PC-3 (cell line): ENCODE results near the gene RNU1-2. TPM values are rescaled to one million over a fixed set of nuclear protein-coding genes. Genes with fewer than 3 reads are reported as not detected.
"Not testable (repeated sequence)": the region's sequence is repeated elsewhere in the genome, so short reads cannot be mapped to it uniquely, and the experiment has no call there.

ENCODE experiments used
- ATAC-seq: fragments of 200-7000 bp; cut with Tn5 transposase; 2 replicates; pipeline ENCODE4 v1.9.1; 2020; ENCODE audit warnings: mild to moderate bottlenecking, moderate library complexity
- BruUV-seq: library from RNA; stranded (reverse); fragments of 400-500 nt; replicated peaks from 2 replicates; lab custom pipeline; 2021; lab: Mats Ljungman, UMichigan
- CTCF ChIA-PET: fragments of 300-600 bp; sonication (Branson Sonifier 250); formaldehyde crosslinking; loops from one replicate; lab custom pipeline; 2022; ENCODE audit warnings: antibody characterized with exemption; lab: Charles Lee
- POLR2A ChIA-PET: fragments of 300-600 bp; sonication (Branson Sonifier 250); formaldehyde crosslinking; loops from one replicate; lab custom pipeline; 2022; ENCODE audit warnings: antibody characterized with exemption; ENCODE audit not compliant: unreplicated experiment; lab: Charles Lee
- DNase-seq: peaks from one replicate; pipeline ENCODE4 v3.0.0-alpha.2; 2015
- H2AFZ ChIP-seq: fragments of 300-600 bp; sonication (generic); 2 replicates; pipeline ENCODE4 v1.6.0; 2016; ENCODE audit warnings: antibody characterized with exemption, low read length
- H3F3A ChIP-seq: fragments of 300-600 bp; sonication (generic); one replicate; pipeline ENCODE4 v1.6.0; 2017; ENCODE audit warnings: antibody characterized with exemption, low read length, control low read depth, mild to moderate bottlenecking; ENCODE audit not compliant: unreplicated experiment
- H3K27ac ChIP-seq: fragments of 300-600 bp; sonication (generic); 2 replicates; pipeline ENCODE4 v1.5.1; 2016; ENCODE audit warnings: mild to moderate bottlenecking, low read length
- H3K27me3 ChIP-seq: fragments of 300-600 bp; sonication (generic); 2 replicates; pipeline ENCODE4 v1.6.1; 2016; ENCODE audit warnings: low read length, mixed read lengths
- H3K36me3 ChIP-seq: fragments of 300-600 bp; sonication (generic); 2 replicates; pipeline ENCODE4 v1.6.1; 2016; ENCODE audit warnings: low read depth, mixed run types, low read length, mixed read lengths
- H3K4me1 ChIP-seq: fragments of 300-600 bp; sonication (generic); 2 replicates; pipeline ENCODE4 v1.5.1; 2016; ENCODE audit warnings: low read length; ENCODE audit not compliant: insufficient read depth
- H3K4me2 ChIP-seq: fragments of 300-600 bp; sonication (generic); 2 replicates; pipeline ENCODE4 v1.6.0; 2016; ENCODE audit warnings: low read length
- H3K4me3 ChIP-seq: fragments of 300-600 bp; sonication (generic); 2 replicates; pipeline ENCODE4 v1.5.1; 2016; ENCODE audit warnings: mild to moderate bottlenecking, low read length, mixed read lengths
- H3K79me2 ChIP-seq: fragments of 300-600 bp; sonication (generic); 2 replicates; pipeline ENCODE4 v1.6.1; 2017; ENCODE audit warnings: low read length, mixed read lengths
- H3K9ac ChIP-seq: fragments of 300-600 bp; sonication (generic); 2 replicates; pipeline ENCODE4 v1.6.0; 2016; ENCODE audit warnings: mild to moderate bottlenecking, low read length
- H3K9me2 ChIP-seq: fragments of 300-600 bp; sonication (generic); replicated peaks from 2 replicates; pipeline ENCODE4 v1.6.1; 2016; ENCODE audit warnings: mixed run types, low read length, mixed read lengths
- H3K9me3 ChIP-seq: fragments of 300-600 bp; sonication (generic); 2 replicates; pipeline ENCODE4 v1.6.1; 2016; ENCODE audit warnings: low read length, mixed read lengths
- H4K20me1 ChIP-seq: fragments of 300-600 bp; sonication (generic); 2 replicates; pipeline ENCODE4 v1.6.1; 2016; ENCODE audit warnings: low read length, mixed read lengths
- EZH2 ChIP-seq: fragments of 300-600 bp; sonication (generic); IDR thresholded peaks from one replicate; pipeline ENCODE4 v1.6.1; 2017; ENCODE audit warnings: antibody characterized with exemption, mild to moderate bottlenecking, low read length; ENCODE audit not compliant: unreplicated experiment
- EZH2phosphoT487 ChIP-seq: fragments of 300-600 bp; sonication (generic); IDR thresholded peaks from 2 replicates; pipeline ENCODE4 v1.6.1; 2018; ENCODE audit warnings: mild to moderate bottlenecking, antibody characterized with exemption, low read length, borderline replicate concordance
- intact Hi-C: fragments of 100-400 bp; cut with micrococcal nuclease; formaldehyde crosslinking; loops from 2 replicates; pipeline ENCODE4 v1.9.0; 2023
- total RNA-seq: library from RNA; depleted of rRNA; stranded (reverse); fragments of >200 nt; gene quantifications from 2 replicates; pipeline ENCODE4 v1.2.3, GENCODE V29; 2014
- TF ChIP-seq, protein P1 (sequence below): fragments of 300-600 bp; sonication (generic); conservative IDR thresholded peaks from 2 replicates; pipeline ENCODE4 v1.5.1; 2017; ENCODE audit warnings: antibody characterized with exemption, low read depth, mild to moderate bottlenecking, low read length

Gene RNU1-2
- total RNA-seq, 1 experiment from 2014 or later = under 0.01 TPM

DNA sequence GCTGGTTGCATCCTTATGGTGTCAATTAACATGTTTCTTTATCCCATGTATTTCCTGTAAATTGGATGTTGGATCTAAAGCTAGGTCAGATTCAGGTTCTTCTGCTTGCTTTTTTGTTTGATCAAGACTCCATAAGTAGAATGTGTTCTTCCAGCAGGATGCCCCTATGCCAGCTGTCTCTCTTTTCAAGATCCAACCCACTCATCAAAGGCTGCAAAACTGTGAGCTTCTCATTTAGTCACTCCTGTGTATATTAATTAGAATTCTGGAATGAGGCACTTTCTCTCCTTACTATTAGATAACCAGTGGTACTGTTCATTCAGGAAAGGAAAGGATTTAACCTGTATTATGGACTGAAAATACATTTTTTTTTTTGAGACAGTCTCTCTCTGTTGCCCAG is 38.2 kb downstream of the RNU1-2 start:
- H2AFZ ChIP-seq, H3K4me1 ChIP-seq, H3K79me2 ChIP-seq, H3K4me2 ChIP-seq, H3K9me2 ChIP-seq, BruUV-seq, POLR2A ChIA-PET, H3K27ac ChIP-seq, CTCF ChIA-PET, H3K9ac ChIP-seq, DNase-seq, H3F3A ChIP-seq, H3K27me3 ChIP-seq, ATAC-seq, H3K9me3 ChIP-seq, H3K4me3 ChIP-seq, H4K20me1 ChIP-seq, intact Hi-C loops, H3K36me3 ChIP-seq: not testable (repeated sequence)

DNA sequence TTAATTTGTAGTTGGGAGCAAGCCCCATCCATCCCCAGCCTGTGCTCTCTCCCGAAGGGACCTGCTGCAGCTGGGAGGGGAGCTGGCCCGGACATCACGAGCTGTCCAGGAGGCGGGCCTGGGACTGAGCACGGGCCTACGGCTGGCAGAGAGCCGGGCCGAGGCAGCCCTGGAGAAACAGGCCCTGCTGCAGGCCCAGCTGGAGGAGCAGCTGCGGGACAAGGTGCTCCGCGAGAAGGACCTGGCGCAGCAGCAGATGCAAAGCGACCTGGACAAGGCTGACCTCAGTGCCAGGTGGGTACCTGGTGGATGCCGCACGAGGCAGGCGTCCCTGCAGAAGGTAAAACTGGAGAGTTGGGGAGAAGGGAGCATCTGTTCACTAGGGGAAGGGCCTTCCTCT is 40.8 kb downstream of the RNU1-2 start:
- CTCF ChIA-PET, H2AFZ ChIP-seq, POLR2A ChIA-PET, BruUV-seq, H3K4me2 ChIP-seq, H3K9me2 ChIP-seq, H3K27me3 ChIP-seq, intact Hi-C loops, H3K27ac ChIP-seq, H3K4me3 ChIP-seq, ATAC-seq, DNase-seq, H3K9me3 ChIP-seq, H3K36me3 ChIP-seq, H4K20me1 ChIP-seq, H3K9ac ChIP-seq, H3K79me2 ChIP-seq, H3F3A ChIP-seq, H3K4me1 ChIP-seq: not testable (repeated sequence)

DNA sequence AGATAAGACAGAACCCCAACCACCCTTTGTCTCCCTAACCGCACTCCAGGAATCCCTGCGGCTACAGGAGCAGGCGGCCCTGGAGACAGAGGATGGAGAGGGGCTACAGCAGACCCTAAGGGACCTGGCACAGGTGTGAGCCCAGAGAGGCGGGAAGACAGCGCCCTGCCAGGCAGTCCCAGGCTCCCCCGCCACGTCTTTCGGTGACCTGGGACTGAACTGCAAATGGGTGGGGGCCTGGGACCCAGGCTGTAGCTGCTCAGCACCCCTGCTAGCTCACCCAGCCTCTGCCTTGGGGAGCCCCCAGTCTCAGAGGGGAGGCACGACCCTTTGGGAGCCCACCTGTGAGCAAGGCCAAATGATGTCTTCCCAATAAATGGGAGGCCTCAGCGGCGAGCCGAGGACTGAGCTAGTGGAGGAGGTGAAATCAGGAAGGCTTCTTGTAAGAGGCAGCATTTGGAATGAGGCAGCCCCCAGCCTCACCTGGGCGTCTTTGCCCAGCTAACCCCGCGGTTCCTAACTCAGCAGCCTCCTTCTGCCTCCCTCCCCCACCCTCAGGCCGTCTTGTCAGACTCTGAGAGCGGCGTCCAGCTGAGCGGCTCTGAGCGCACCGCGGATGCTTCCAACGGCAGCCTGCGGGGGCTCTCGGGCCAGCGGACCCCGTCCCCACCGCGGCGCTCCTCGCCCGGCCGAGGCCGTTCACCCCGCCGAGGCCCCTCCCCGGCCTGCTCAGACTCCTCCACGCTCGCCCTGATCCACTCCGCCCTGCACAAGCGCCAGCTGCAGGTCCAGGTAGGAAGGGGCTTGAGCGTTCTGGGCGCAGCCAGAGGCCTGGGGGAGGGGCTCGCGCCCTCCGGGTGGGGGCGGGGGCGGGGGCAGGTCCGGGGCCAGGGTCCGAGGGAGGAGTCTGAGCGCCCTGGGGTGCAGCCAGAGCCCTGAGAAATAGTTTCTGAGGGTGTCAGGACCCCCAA is 42.9 kb downstream of the RNU1-2 start:
- no peak for ATAC-seq
- no peaks in the 10 kb centered on the region for H3K4me1 ChIP-seq
- CTCF ChIA-PET = no interaction called here

DNA sequence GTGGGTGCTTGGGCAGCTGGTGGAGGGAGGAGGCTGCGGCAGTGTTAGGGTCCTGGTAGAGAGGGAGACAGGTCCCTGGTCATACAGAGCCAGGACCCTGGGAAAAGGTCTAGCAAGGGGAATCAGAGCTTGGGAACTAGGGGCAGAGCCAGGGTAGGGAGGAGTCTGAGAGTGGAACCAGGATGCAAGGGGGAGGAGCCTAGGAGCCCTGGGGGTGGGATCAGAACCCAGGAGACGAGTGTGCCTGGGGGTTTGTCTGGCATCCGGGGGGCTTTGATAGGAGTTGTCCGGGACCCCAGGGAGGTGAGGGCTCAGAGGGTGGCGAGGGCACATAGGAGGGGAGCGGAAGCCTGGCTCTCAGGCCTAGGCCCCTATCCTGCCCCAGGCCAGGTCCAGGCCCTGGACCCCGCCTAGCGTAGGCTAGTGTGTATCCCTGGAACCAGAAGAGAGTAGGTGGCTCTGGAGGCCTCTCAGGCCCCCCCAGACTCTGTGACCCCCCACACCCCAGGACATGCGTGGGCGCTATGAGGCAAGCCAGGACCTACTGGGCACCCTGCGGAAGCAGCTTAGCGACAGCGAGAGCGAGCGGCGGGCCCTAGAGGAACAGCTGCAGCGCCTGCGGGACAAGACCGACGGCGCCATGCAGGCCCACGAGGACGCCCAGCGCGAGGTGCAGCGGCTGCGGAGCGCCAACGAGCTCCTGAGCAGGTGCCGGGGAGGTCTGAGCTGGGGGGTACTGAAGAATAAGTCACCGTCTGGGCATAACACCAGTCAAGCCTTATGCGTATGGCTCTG is 43.8 kb downstream of the RNU1-2 start:
- H3K27me3 ChIP-seq, POLR2A ChIA-PET, BruUV-seq, H3F3A ChIP-seq, H3K4me2 ChIP-seq, H2AFZ ChIP-seq, H4K20me1 ChIP-seq, H3K36me3 ChIP-seq, H3K27ac ChIP-seq, H3K9me3 ChIP-seq, H3K4me3 ChIP-seq, H3K9me2 ChIP-seq, ATAC-seq, DNase-seq, intact Hi-C loops, H3K9ac ChIP-seq, H3K79me2 ChIP-seq, H3K4me1 ChIP-seq, CTCF ChIA-PET: not testable (repeated sequence)

More for the DNA sequence above, 42.9 kb downstream of the RNU1-2 start:
- no peaks in the 10 kb centered on the region for H3K9me3 ChIP-seq
- no peak overlapping the region for H2AFZ ChIP-seq
- no peaks in the 10 kb centered on the region for H3K36me3 ChIP-seq
- no peak overlapping the region for H3K27ac ChIP-seq
- no peak overlapping the region for H3K4me2 ChIP-seq
- no peaks in the 10 kb centered on the region for H3F3A ChIP-seq
- no peak overlapping the region for H3K4me3 ChIP-seq
- intact Hi-C loops = no loop called here
- no peak overlapping the region for H3K9ac ChIP-seq
- POLR2A ChIA-PET = no interaction called here
- no peak for DNase-seq
- TF ChIP-seq EZH2 (no peak), EZH2phosphoT487 (no peak)
- TF ChIP-seq, protein P1, sequence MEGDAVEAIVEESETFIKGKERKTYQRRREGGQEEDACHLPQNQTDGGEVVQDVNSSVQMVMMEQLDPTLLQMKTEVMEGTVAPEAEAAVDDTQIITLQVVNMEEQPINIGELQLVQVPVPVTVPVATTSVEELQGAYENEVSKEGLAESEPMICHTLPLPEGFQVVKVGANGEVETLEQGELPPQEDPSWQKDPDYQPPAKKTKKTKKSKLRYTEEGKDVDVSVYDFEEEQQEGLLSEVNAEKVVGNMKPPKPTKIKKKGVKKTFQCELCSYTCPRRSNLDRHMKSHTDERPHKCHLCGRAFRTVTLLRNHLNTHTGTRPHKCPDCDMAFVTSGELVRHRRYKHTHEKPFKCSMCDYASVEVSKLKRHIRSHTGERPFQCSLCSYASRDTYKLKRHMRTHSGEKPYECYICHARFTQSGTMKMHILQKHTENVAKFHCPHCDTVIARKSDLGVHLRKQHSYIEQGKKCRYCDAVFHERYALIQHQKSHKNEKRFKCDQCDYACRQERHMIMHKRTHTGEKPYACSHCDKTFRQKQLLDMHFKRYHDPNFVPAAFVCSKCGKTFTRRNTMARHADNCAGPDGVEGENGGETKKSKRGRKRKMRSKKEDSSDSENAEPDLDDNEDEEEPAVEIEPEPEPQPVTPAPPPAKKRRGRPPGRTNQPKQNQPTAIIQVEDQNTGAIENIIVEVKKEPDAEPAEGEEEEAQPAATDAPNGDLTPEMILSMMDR = no peak
- no peaks in the 10 kb centered on the region for H3K9me2 ChIP-seq
- H3K79me2 ChIP-seq = no peaks in the 10 kb centered on the region
- H4K20me1 ChIP-seq = no peaks in the 10 kb centered on the region
- no TSS peak for BruUV-seq
- H3K27me3 ChIP-seq = no peaks in the 10 kb centered on the region
